Left colon (tissue), 2 donors: ENCODE data around the gene WDR46. TPM values are rescaled to one million over a fixed set of nuclear protein-coding genes. Genes with fewer than 3 reads are reported as not detected.
"Not testable (repeated sequence)": the region's sequence is repeated elsewhere in the genome, so short reads cannot be mapped to it uniquely, and the experiment has no call there.

Experiments used
- ATAC-seq: fragments of 200-7000 bp; cut with Tn5 transposase; one replicate; pipeline ENCODE4 v1.9.1; 2020; ENCODE audit warnings: mild to moderate bottlenecking, moderate library complexity
- DNase-seq, 2 donors: peaks; one replicate each; pipeline ENCODE4 v3.0.0-alpha.2; 2020
- intact Hi-C, 2 donors: fragments of 100-400 bp; cut with DNase I in 1 of 2; cut with micrococcal nuclease in 1 of 2; formaldehyde crosslinking; loops; one replicate each; pipeline versions ENCODE4 v1.11.2 to v1.14.0; 2022; cut with DNase I, micrococcal nuclease
- total RNA-seq, 2 donors: library from RNA; stranded (reverse); fragmentation: NEBNext Ultra II Directional; extraction: Animal tissue kit (Norgen Biotek cat#: 25700); gene quantifications; one replicate each; pipeline ENCODE4 v1.2.1, GENCODE V29; 2021
- donor health status: DM: no; HTN: no; CAD: no.
- donor health status: DM: yes; HTN: yes; CAD: no.

WDR46 gene
- total RNA-seq, 2 donors from 2014 or later: 27.7 to 29.3 TPM

DNA sequence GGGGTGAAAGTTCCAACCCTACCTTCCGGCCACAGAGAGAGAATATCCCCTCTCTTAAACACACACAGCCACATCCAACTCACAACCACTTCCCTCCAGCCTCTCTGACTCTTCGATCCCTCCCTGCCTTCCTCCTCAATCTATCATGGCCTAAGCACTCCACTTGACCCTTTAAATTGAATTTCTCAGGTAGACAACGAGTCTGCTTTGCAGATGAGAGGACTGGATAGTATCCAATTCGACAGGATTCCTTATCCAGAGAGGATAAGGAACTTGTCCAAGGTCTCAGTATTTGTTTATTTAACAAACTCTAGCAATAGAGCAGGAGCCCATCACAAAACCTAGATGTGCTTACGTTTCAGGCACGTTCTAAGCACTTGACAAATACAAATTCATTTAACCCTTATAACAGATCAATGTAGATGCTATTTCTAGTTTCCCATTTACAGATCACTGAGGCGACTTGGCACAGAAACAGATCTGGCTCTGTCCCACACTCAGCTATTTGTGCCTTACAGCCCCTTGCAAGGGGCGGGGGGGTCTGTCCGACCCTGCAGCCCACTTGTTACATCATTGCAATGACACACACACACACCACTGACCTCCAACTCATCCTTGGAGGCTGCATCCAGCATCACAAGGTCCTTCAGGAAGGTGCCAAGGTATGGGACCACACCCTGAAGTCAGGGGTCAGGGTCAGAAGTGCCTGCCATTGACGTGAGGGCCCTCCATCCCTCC lies 5.2 kb upstream of the WDR46 start:
- ATAC-seq: no peak
- intact Hi-C loops: no loop called here
- no peak for DNase-seq

DNA sequence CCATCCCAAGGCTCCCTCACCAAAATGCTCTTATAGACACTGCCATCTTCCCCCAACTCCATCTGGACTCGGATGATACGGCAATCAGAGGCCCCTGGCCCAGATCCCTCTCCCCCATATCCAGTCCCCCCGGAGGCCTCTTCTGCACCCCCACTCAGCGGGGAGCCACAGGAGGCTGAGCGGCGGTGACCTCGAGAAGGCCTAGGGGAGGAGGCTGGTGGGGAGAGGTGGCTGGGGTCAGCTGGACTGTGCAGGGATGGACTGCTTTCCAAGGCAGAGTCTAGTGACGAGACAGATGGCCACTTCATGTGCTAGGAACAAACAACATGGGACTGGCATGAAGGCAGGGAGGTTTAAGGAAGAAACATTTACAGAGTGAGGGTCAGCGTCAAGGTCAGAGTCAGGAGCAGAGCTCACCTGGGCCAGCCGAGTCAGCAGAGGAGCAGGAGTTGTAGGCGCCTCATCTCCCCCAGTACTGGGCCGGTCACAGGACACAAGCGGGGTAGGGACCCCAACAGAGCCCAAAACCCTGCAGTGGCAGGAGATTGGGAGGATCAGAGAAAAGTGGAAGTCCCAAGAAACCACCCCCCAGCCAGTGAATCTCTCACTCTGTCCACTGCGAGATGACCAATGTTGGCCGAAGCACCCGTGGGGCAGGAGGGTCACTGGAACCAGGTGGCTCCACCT lies 4.1 kb upstream of the WDR46 start:
- ATAC-seq (no peak), DNase-seq (no peak)
- intact Hi-C loops: no loop called here

DNA sequence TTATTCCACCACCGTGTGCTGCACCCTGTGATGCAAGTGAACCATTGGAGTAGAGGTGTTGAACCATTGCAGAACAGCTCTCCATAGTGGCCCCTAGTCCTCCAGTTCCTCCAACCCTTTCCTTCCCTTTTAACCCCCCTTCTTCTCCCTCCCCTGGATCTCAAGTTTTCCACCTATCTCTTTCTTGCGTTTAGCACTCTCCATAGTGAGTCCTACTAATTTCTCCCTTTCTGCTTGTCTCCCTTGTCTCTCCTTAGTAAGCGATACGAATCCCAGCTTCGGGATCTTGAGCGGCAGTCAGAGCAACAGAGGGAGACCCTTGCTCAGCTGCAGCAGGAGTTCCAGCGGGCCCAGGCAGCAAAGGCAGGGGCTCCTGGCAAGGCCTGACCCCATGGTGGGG lies 1.4 kb upstream of the WDR46 start:
- intact Hi-C loops: no loop called here
- DNase-seq (no peak), ATAC-seq (no peak)

DNA sequence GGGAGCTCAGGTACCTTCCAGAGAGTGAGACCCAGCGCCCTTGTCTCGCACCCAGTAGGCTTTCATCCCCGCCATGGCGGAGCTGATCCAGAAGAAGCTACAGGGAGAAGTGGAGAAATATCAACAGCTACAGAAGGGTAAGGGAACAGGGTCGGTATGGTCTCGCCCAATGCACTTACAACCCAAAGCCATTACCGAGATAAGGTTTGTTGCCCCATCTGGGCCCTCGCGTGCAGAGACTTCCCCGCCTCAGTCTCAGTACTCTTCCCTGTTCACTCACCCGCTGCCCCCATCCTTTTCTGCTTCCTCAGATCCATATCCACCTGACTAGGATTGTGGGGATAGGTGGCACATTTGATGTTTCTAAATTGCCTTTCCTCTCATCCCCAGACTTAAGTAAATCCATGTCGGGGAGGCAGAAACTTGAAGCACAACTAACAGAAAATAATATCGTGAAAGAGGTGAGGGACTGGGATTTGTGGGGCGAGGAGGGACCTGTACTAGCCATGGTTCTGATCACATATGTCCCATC lies 811 bp upstream of the WDR46 start:
- DNase-seq (no peak), ATAC-seq (peak; percentile 9)
- intact Hi-C loops: no loop called here

DNA sequence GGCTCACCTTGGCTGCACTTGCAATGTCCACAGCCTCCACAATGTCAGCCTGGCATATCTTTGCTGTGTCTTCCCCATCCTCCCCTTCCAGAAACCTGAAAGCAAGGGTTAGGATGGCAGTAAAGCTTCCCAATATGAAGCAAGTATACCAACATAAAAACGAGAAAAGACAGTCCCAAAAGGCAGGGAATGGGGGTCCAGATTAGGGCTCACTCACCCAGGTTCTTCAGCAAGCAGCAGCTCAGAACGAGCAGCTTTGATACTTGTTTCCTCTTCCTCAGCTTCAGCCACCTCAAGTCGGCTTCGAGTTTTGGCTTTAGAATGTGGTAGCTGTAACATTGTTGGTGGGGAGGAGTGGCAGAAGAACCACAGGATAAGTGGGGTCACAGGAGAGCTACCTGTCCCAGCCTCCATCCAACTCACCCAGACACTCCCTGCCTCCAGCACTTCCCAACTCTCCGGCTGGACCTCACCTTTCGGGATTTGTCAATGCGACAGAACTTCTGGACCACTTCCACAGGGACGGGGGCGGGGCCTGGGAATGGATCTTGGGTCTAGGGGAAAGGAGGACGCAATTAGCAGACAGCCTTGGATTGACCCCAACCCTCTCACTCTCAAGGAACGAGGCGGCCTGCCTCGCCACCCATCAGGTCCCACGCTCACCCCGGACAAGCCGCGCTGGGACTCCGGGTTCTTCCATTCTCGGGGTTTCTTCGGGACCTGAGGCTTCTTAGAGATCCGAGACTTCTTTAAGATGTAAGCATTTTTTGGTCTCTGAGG lies 708 bp downstream of the WDR46 start:
- DNase-seq (no peak), ATAC-seq (no peak)
- intact Hi-C loops: no loop called here

DNA sequence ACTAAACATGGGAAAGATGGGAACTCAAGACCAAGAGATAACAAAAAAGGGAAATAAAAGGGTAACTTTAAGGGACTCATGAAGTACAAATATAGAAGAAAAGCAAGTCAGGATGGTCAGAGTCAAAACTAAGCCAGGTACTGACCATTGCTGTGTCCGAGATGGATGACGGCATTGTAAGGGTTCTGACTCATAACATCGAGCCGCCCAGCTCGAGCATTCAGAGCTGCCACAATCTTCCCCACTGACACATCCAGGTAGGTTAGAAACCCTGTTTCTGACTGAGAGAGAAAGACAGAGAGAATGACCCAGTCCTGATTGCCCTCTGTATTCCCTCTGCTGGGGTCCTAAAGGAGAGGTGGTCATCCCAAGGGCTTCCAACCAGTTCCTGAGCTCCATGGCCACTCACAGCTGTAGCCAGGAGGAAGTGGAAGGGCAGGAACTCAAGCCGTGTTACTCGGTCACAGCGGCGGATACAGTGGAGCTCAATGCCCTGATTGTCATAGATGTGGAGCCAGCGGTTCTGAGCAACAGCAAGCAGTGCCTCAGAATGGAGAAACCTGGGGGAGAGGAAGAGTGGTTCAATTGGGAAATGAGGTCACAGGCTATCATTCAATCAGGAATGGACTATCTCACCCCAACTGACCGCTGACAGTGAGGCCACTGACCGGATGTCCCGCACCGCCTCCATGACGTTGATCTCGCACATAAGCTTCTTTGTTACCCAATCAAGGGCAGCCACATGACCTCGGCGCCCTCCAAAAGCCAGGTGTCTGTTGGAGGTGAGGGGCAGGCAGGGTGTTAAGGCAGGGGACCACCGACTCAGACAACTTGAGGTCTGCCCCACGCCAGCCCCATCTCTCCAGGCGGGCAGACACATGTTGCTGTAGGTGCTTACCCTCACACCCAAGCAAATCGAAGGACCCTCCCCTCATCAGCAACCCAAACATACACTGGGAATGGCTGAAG lies 1.8 kb downstream of the WDR46 start:
- intact Hi-C loops: no loop called here
- DNase-seq (no peak), ATAC-seq (no peak)

DNA sequence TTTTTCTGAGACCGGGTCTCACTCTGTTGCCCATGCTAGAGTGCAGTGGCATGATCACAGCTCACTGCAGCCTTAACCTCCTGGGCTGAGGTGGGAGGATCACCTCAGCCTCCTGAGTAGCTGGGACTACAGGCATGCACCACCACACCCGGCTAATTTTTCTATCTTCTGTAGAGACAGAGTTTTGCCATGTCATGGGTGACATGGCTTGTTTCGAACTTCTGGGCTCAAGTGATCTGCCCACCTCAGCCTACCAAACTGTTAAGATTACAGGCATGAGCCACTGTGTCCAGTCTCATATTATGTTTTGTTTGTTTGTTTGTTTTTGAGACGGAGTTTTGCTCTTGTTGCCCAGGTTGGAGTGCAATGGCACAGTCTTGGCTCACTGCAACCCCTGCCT lies 3.8 kb downstream of the WDR46 start:
- DNase-seq, intact Hi-C loops, ATAC-seq: not testable (repeated sequence)

DNA sequence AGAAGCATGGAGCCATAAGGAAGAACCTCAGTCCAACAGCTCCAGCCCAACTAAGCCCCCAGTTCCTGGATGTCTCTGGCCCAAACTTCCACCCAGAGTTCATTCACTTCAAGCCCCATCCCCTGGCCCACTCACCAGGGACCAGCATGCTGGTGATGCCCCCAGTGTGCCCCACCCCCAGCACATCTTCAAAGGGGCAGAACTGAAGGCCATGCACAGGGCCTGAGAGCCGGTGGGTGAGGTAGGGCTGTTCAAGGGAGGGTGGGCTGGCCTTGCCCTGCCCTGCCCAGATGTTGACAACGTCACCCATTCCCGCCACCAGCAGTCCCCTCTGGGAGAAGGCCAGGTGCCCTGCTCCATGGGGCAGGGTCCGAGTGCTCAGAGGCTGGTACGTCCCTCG lies 8.5 kb downstream of the WDR46 start:
- intact Hi-C loops: no loop called here
- DNase-seq (no peak), ATAC-seq (no peak)

DNA sequence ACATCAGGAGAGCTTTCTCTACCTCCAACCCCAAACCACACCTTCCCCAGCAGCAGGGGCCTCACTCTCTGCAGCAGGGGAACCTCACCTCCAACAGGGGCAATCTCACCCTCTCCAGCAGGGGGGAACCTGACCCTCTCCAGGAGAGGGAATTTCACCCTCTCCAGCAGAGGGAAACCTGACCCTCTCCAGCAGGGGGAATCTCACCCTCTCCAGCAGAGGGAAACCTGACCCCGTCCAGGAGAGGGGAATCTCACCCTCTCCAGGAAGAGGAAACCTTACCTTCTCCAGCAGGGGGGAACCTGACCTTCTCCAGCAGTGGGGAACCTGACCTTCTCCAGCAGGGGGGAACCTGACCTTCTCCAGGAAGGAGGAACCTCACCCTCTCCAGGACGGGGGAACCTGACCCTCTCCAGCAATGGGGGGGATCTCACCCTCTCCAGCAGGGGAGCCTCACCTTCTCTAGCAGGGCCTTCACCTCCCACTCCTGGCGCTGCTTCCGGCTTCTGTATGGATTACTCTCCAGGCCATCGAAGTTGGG lies 9.0 kb downstream of the WDR46 start:
- intact Hi-C loops: no loop called here
- DNase-seq: no peak
- ATAC-seq: peak; percentile 10

DNA sequence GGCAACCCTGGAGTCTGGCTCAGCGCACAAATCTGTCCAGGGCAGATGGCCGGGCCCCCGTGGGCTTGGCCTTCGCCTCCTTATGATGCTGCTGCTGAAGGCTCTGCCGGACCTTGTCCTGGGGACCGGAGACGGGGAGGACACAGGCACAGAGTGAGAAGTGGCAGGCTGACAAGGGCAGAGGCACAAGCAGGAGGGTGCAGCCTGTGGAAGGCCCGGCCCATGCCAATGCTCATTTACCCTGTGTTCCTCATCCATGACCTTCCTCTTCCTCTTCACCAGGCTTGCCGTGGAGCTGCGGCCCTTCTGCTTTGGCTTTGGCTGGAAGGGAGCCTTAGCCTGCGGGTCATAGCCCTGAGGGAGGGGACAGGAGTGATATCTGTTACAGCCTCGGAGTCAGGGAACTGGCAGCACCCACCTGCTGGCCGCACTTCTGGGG lies 9.8 kb downstream of the WDR46 start:
- ATAC-seq (no peak), DNase-seq (no peak)
- intact Hi-C loops: no loop called here

DNA sequence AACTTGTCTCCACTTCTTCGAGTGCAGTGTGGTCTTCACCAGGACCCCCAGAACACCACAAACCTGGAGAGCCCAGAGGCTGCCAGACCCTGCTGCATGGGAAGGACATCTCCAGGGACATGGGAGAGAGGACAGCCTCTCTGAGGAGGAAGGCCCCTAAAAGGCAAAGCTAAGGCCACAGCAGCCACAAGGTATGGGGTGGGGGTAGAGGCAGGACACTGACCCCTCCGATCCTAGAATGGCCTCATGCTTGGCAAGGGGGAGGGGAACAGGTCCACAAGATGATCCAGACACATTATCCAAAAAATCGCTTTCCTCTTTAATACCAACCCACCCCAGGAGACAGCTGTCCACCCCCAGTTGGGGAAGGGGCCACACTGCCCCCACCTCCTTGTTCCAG lies 10.2 kb downstream of the WDR46 start:
- intact Hi-C loops: no loop called here
- no peak for DNase-seq
- ATAC-seq: no peak

DNA sequence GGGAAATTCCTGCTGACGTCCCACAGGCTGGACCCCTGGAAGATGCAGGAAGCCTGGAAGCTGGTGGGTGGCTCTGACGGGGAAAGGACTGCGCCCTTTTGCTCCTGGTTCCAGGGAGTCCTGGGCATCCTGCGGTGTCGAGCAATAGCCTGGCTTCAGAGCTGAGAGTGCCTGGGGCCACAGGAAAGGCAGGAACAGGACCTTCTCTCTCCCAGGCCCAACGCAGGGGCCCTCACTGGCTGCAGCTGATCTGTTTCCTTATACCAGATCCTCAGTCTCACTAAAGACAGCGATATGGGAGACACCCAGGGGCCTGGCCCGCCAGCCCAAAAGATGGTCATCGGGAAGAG lies 10.7 kb downstream of the WDR46 start:
- intact Hi-C loops: no loop called here
- no peak for ATAC-seq
- peak in 1 of 2 donors; percentile 25 for DNase-seq

DNA sequence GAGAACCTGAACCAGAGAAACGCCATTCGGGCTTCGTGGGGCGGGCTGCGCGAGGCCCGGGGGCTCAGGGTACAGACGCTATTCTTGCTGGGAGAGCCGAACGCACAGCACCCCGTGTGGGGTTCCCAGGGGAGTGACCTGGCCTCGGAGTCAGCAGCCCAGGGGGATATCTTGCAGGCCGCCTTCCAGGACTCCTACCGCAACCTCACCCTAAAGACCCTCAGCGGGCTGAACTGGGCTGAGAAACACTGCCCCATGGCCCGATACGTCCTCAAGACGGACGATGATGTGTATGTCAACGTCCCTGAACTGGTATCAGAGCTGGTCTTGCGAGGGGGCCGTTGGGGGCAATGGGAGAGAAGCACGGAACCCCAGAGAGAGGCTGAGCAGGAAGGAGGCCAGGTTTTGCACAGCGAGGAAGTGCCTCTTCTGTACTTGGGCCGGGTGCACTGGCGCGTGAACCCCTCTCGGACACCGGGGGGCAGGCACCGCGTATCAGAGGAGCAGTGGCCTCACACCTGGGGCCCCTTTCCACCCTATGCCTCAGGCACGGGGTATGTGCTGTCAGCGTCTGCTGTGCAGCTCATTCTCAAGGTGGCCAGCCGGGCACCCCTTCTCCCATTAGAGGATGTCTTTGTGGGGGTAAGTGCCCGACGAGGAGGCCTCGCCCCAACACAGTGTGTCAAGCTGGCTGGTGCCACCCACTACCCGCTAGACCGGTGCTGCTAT lies 11.2 kb downstream of the WDR46 start:
- intact Hi-C loops: no loop called here
- DNase-seq: peak in 1 of 2 donors; percentile 44
- ATAC-seq: no peak

DNA sequence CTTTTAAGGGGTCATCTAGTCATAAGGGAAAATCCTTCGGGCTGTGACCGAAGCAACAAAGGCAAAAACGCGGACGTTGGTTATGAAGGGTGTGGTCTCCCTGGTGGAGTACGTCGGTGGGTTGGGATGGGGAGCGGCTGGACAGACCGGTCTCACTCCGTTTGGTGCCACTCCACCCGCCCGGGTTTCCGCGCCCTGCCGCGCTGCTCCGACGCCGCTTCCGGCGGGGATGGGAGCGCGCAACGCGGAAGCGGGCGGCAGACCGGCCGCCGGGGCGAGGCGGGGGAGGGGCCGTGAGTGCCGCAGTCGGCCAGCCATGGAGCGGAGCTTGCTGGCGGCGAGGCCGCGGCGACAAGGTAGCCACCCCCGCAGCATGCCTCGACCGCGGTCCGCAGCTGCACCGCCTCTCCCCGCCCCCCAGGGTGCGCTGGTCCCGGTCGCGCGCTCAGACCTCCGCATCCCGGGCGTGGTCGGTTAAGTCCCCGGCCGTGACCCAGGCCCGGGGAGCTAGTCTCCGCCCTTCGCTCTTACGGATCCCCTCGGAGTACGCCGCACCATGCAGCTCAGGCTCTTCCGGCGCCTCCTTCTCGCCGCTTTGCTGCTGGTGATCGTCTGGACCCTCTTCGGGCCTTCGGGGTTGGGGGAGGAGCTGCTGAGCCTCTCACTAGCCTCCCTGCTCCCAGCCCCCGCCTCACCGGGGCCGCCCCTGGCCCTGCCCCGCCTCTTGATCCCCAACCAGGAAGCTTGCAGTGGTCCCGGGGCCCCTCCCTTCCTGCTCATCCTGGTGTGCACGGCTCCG lies 12.0 kb downstream of the WDR46 start, which contains the start of gene B3GALT4:
Gene B3GALT4, plus strand, starts transcription at position 260 of the 799 bp plus-strand sequence. Its CDS starts 297 bp downstream, at position 557.
- ATAC-seq (peak; percentile 78), DNase-seq (peak; percentile 90 to 95)
- intact Hi-C loops: no loop called here

DNA sequence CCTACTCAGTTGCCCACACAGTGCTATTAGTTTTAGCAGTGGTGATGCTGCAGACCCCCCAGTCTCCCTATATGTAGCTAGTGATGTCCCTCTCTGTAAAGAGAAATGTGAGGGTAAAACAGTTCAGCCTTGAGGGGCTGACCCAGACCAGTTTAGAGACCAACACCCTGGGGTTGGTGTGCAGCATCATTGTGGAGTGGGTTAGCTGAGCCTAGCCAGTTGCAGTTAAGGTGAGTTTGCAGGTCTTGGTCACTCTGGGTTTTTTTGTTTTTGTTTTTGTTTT lies 12.5 kb downstream of the WDR46 start:
- intact Hi-C loops: no loop called here

DNA sequence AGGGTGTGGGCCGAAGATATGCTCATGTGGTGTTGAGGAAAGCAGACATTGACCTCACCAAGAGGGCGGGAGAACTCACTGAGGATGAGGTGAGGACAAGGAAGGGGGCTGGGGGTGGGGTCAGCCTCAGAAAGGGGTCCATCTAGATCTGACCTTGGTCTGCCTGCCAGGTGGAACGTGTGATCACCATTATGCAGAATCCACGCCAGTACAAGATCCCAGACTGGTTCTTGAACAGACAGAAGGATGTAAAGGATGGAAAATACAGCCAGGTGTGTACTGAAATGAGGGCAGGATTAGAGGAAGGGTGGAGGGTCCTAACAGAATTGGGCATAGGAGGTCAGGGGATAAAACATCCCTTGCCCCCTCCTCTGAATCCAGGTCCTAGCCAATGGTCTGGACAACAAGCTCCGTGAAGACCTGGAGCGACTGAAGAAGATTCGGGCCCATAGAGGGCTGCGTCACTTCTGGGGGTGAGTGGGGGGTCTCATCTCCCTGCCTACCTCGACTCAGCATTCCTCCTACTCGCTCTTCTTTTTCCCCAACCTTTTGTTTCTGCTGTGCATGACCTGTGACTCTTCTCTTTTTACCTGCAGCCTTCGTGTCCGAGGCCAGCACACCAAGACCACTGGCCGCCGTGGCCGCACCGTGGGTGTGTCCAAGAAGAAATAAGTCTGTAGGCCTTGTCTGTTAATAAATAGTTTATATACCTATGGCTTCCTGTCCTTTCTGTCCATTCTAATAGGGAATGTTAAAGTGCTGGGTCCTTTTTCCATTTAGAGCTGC lies 13.1 kb downstream of the WDR46 start:
- ATAC-seq, intact Hi-C loops: not testable (repeated sequence)
- DNase-seq: peak in 1 of 2 donors; percentile 10

More for the DNA sequence above, 12.5 kb downstream of the WDR46 start:
- peak; percentile 0 for ATAC-seq
- DNase-seq: no peak
